Measurements from ENCODE around the gene CYLD.

CYLD gene

DNA sequence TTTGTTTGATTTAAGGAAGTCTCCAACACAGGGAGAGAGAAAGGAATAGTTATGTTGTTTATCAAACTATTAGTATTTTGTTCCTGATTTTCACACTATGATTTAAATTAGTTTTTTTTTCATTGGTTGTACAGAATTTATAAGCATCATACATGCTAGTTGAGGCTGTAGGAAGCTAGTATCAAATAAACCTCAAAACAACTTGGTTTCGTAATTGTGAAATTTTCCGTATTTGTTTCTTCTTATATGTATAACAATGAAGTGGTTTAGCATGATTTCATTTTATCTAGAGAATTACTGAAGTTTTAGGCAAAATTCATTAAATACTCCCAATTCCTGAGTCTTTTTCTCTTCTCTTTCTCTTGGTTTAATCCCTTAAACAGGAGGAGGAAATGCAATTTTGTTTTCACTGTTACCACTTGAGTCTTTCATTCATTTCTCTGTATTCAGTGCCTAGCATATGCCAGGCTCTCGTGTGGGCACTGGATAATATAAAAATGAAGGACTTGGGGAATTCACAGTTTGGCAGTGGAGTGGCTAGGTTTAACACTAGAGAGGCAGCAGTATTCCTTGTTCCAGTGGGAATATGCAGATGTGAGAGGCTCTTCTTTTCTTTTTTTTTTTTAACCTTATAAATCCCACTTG, 1.8 kb downstream of the CYLD start:
- Histone ChIP-seq H3K4me1 (ENCODE audit: low read length) (peaks cover 11% of the 10 kb centered on the region), H3K79me2 (ENCODE audit: low read length) (no peaks in the 10 kb centered on the region; the same call in 1 of the 2 replicates), H2AFZ (ENCODE audit: low read depth, low read length) (no peak overlapping the region), H4K20me1 (ENCODE audit: insufficient read depth, low read length) (no peaks in the 10 kb centered on the region), H3K36me3 (replicated peaks; ENCODE audit: low read depth, low read length) (peaks cover 4% of the 10 kb centered on the region), H3K9ac (ENCODE audit: low read length) (no peak overlapping the region), H3K4me3 (ENCODE audit: low read length) (peak overlapping the region; percentile 98), H3K4me2 (ENCODE audit: low read length) (peak overlapping the region; percentile 91), H3K27me3 (ENCODE audit: low read depth, low read length) (no peaks in the 10 kb centered on the region), H3K9me3 (ENCODE audit: insufficient read depth, low read length) (no peaks in the 10 kb centered on the region), H3K27ac (ENCODE audit: low read length) (no peak overlapping the region)
- TF ChIP-seq, protein P1, sequence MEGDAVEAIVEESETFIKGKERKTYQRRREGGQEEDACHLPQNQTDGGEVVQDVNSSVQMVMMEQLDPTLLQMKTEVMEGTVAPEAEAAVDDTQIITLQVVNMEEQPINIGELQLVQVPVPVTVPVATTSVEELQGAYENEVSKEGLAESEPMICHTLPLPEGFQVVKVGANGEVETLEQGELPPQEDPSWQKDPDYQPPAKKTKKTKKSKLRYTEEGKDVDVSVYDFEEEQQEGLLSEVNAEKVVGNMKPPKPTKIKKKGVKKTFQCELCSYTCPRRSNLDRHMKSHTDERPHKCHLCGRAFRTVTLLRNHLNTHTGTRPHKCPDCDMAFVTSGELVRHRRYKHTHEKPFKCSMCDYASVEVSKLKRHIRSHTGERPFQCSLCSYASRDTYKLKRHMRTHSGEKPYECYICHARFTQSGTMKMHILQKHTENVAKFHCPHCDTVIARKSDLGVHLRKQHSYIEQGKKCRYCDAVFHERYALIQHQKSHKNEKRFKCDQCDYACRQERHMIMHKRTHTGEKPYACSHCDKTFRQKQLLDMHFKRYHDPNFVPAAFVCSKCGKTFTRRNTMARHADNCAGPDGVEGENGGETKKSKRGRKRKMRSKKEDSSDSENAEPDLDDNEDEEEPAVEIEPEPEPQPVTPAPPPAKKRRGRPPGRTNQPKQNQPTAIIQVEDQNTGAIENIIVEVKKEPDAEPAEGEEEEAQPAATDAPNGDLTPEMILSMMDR (IDR thresholded peaks at IDR 0.05; ENCODE audit: low read depth, low read length), result no peak
- no peak for TF ChIP-seq EZH2phosphoT487 (IDR thresholded peaks at IDR 0.05; ENCODE audit: low read depth)

DNA sequence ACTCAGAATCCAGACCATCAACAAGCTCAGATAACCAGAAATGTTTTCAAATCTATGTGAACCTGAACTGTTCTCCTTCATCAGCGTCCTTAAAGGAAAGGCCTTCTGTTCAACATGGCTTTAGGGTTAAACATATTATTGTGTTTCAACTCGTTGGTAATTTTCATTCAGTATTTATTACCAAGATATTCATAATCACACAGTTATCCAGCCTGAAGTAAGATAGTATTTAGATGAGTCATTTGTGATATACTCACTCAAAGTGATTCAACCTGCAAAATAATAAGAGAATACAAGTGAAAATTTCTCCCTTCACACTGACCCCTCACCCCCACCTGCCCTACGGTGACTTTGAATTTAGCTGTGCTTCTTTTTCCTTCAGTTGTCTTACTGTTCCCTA, 3.0 kb downstream of the CYLD start:
- H3K4me2 ChIP-seq (ENCODE audit: low read length), result no peak overlapping the region
- no peaks in the 10 kb centered on the region for H3K9me3 ChIP-seq (ENCODE audit: insufficient read depth, low read length)
- no peaks in the 10 kb centered on the region for H4K20me1 ChIP-seq (ENCODE audit: insufficient read depth, low read length)
- H3K79me2 ChIP-seq (ENCODE audit: low read length), result no peaks in the 10 kb centered on the region; the same call in 1 of the 2 replicates
- no peak overlapping the region for H3K4me3 ChIP-seq (ENCODE audit: low read length)
- H2AFZ ChIP-seq (ENCODE audit: low read depth, low read length), result no peak overlapping the region
- H3K36me3 ChIP-seq (replicated peaks; ENCODE audit: low read depth, low read length), result peaks cover 7% of the 10 kb centered on the region
- no peak overlapping the region for H3K9ac ChIP-seq (ENCODE audit: low read length)
- H3K27me3 ChIP-seq (ENCODE audit: low read depth, low read length), result no peaks in the 10 kb centered on the region
- peaks cover 11% of the 10 kb centered on the region for H3K4me1 ChIP-seq (ENCODE audit: low read length)
- no peak overlapping the region for H3K27ac ChIP-seq (ENCODE audit: low read length)
- TF ChIP-seq EZH2phosphoT487 (IDR thresholded peaks at IDR 0.05; ENCODE audit: low read depth), result no peak
- TF ChIP-seq, protein P1 (IDR thresholded peaks at IDR 0.05; ENCODE audit: low read depth, low read length), result no peak

DNA sequence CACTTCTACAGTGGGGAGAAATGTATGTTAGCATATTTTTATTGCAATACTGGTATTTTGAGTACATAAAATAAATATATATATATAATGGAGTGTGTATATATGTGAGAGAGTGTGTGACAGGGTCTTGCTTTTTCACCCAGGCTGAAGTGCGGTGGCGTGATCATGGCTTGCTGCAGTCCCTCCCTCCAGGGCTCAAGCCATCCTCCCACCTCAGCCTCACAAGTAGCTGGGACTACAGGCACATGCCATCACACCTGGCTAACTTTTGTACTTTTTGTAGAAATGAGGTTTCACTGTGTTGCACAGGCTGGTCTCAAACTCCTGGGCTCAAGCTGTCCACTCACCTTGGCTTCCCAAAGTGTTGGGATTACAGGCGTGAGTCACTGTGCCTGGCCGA, 4.1 kb downstream of the CYLD start:
- Histone ChIP-seq H3K4me3 (ENCODE audit: low read length) (no peak overlapping the region), H3K4me1 (ENCODE audit: low read length) (peaks cover 9% of the 10 kb centered on the region), H2AFZ (ENCODE audit: low read depth, low read length) (no peak overlapping the region), H3K4me2 (ENCODE audit: low read length) (no peak overlapping the region), H3K36me3 (replicated peaks; ENCODE audit: low read depth, low read length) (peaks cover 7% of the 10 kb centered on the region), H3K27me3 (ENCODE audit: low read depth, low read length) (no peaks in the 10 kb centered on the region), H3K9me3 (ENCODE audit: insufficient read depth, low read length) (no peaks in the 10 kb centered on the region), H3K9ac (ENCODE audit: low read length) (no peak overlapping the region), H3K27ac (ENCODE audit: low read length) (no peak overlapping the region), H3K79me2 (ENCODE audit: low read length) (no peaks in the 10 kb centered on the region; the same call in 1 of the 2 replicates), H4K20me1 (ENCODE audit: insufficient read depth, low read length) (no peaks in the 10 kb centered on the region)
- no peak for TF ChIP-seq EZH2phosphoT487 (IDR thresholded peaks at IDR 0.05; ENCODE audit: low read depth)
- TF ChIP-seq, protein P1 (IDR thresholded peaks at IDR 0.05; ENCODE audit: low read depth, low read length), result no peak

DNA sequence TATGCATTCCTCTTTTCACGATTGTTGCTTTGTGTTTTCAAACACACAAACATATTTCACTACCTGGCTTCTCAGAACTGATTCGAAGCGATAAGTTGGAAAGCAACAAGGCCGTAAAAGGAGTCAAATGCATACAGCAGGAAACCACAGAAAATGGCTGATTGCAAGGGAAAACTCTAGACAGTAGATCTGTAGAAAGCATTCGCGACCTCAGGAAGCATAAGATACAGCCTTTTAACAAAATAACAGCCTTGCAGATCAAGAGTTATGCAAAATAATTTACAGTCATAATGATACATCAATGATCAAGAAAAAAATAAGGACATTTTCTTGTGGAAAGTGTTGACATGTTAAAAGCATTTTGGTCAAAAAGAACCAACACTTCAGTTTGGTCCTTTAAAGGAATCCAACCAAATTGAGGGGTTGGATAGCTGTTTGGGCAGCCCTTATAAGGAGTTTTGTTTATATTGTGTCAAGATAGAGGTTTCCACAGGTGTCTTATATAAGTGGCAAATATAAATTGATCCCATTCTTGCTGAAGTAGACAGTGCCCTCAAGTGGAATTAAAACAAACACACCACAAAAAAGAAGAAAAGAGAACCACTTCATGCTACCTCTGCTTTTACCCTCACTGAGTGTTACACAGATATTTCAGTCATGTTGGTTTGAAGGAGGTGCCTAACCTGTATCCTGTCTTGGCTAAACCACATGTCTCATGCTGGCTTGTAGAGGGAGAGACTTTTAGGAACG, 5.5 kb downstream of the CYLD start:
- no peak overlapping the region for H2AFZ ChIP-seq (ENCODE audit: low read depth, low read length)
- TF ChIP-seq, protein P1 (IDR thresholded peaks at IDR 0.05; ENCODE audit: low read depth, low read length), result peak; percentile 64
- TF ChIP-seq EZH2phosphoT487 (IDR thresholded peaks at IDR 0.05; ENCODE audit: low read depth), result no peak
- peaks cover 11% of the 10 kb centered on the region for H3K36me3 ChIP-seq (replicated peaks; ENCODE audit: low read depth, low read length)
- no peak overlapping the region for H3K27ac ChIP-seq (ENCODE audit: low read length)
- H3K9ac ChIP-seq (ENCODE audit: low read length), result no peak overlapping the region
- H3K4me3 ChIP-seq (ENCODE audit: low read length), result no peak overlapping the region
- no peaks in the 10 kb centered on the region for H4K20me1 ChIP-seq (ENCODE audit: insufficient read depth, low read length)
- H3K79me2 ChIP-seq (ENCODE audit: low read length), result no peaks in the 10 kb centered on the region; the same call in 1 of the 2 replicates
- H3K4me2 ChIP-seq (ENCODE audit: low read length), result no peak overlapping the region
- no peaks in the 10 kb centered on the region for H3K9me3 ChIP-seq (ENCODE audit: insufficient read depth, low read length)
- H3K27me3 ChIP-seq (ENCODE audit: low read depth, low read length), result no peaks in the 10 kb centered on the region
- peaks cover 6% of the 10 kb centered on the region for H3K4me1 ChIP-seq (ENCODE audit: low read length)

Measured in OCI-LY3 (cell line).